ENCODE results near the gene SUSD4. TPM values are rescaled to one million over a fixed set of nuclear protein-coding genes. Genes with fewer than 3 reads are reported as not detected.

SUSD4 gene
- total and polyA plus RNA-seq, 2 of the 4 experiments (the other 2 are of a cell fraction), result 1.8 to 2.7 TPM

DNA sequence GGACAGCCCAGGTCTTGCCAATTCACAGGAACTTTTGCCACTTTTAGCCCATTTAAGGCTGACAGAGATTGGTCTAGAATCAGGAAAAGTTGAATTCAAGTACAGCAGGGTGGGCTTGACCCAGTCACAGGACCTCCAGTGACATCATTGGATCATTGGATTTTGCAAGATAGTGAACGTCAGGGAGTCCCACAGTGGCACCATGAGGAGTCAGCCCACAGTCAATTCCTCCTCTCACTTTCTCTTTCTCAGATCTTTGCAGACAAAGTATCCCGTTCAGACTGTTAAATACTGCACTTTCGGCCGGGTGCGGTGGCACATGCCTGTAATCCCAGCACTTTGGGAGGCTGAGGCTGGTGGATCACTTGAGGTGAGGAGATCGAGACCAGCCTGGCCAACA lies 163.1 kb downstream of the SUSD4 start:
- ChIA-PET POLR2A (ENCODE audit: unreplicated experiment) (no interaction called here), CTCF (no interaction called here)
- Histone ChIP-seq H3K9me1 (ENCODE audit: insufficient read depth, low read length) (no peaks in the 10 kb centered on the region), H2AK5ac (ENCODE audit: low read depth, low read length) (no peak overlapping the region), H3K4me3 (ENCODE audit: insufficient read depth, low read depth, low read length) (no peak overlapping the region), H2BK20ac (ENCODE audit: low read depth, low read length) (no peak overlapping the region), H3K4ac (ENCODE audit: low read depth, low read length) (no peak overlapping the region), H2BK120ac (ENCODE audit: low read depth, low read length) (no peak overlapping the region), H2BK5ac (ENCODE audit: low read depth, low read length, poor library complexity, severe bottlenecking) (no peak overlapping the region), H3K23ac (ENCODE audit: low read depth, low read length) (no peak overlapping the region), H3K4me1 (ENCODE audit: control insufficient read depth, insufficient read depth, low read length) (no peaks in the 10 kb centered on the region), H3K36me3 (ENCODE audit: control insufficient read depth, insufficient read depth, low read length) (no peaks in the 10 kb centered on the region), H4K5ac (ENCODE audit: low read depth, low read length) (no peak overlapping the region), H3K27ac (ENCODE audit: insufficient read depth, low read length) (no peak overlapping the region), H2AFZ (replicated peaks; ENCODE audit: low read length, poor library complexity) (no peak overlapping the region), H4K91ac (ENCODE audit: insufficient read depth, low read depth, low read length) (no peak overlapping the region), H4K20me1 (ENCODE audit: insufficient read depth, low read length) (no peaks in the 10 kb centered on the region), H3K27me3 (ENCODE audit: control insufficient read depth, insufficient read depth, low read length) (peaks cover 4% of the 10 kb centered on the region), H3K9ac (ENCODE audit: low read depth, low read length) (no peak overlapping the region), H3K4me2 (ENCODE audit: low read depth, low read length) (no peak overlapping the region), H2AK9ac (replicated peaks; ENCODE audit: low read depth, low read length, poor library complexity) (no peak overlapping the region), H3K14ac (replicated peaks; ENCODE audit: low read depth, low read length) (no peak overlapping the region), H4K8ac (ENCODE audit: low read depth in 2 of 2, low read length in 2 of 2) (no peak overlapping the region), H3K79me1 (ENCODE audit: low read depth in 1 of 2, low read length in 2 of 2) (no peaks in the 10 kb centered on the region), H3K9me3 (ENCODE audit: control insufficient read depth, insufficient read depth, low read length) (no peaks in the 10 kb centered on the region), H3K18ac (ENCODE audit: low read depth, low read length) (no peak overlapping the region), H3K56ac (ENCODE audit: extremely low read depth, insufficient read depth, low read length) (no peak overlapping the region), H2BK15ac (ENCODE audit: low read depth, low read length) (no peak overlapping the region)
- intact Hi-C loops (cut with micrococcal nuclease), result no loop called here
- dilution Hi-C loops (cut with HindIII; ENCODE audit: low sequenced_read_pairs, unreplicated experiment), result no loop called here
- no TSS peak for BruUV-seq (replicated peaks)
- WGBS, 2 experiments (ENCODE audit: extremely low coverage in 2 of 2, insufficient read length in 1 of 2), result no CpG with 5 or more reads among the region's 6 CpGs
- ATAC-seq (ENCODE audit: low read depth), result no peak
- no peak for TF ChIP-seq NFE2L2 (IDR thresholded peaks at IDR 0.05; ENCODE audit: low read depth, low read length)
- no peak for TF ChIP-seq FOS (IDR thresholded peaks at IDR 0.05; ENCODE audit: low read depth, low read length)
- TF ChIP-seq RFX5 (IDR thresholded peaks at IDR 0.05; ENCODE audit: low read depth, low read length), result no peak
- no peak for TF ChIP-seq MAZ (IDR thresholded peaks at IDR 0.05; ENCODE audit: borderline replicate concordance, low read depth, low read length)
- no peak for TF ChIP-seq CHD1 (IDR thresholded peaks at IDR 0.05; ENCODE audit: low read depth, low read length)
- TF ChIP-seq BHLHE40 (IDR thresholded peaks at IDR 0.05; ENCODE audit: low read depth, low read length), result no peak
- TF ChIP-seq CEBPB (IDR thresholded peaks at IDR 0.05; ENCODE audit: low read depth, low read length), result no peak
- TF ChIP-seq RCOR1 (IDR thresholded peaks at IDR 0.05; ENCODE audit: insufficient replicate concordance, low read length), result no peak
- TF ChIP-seq, protein P1, sequence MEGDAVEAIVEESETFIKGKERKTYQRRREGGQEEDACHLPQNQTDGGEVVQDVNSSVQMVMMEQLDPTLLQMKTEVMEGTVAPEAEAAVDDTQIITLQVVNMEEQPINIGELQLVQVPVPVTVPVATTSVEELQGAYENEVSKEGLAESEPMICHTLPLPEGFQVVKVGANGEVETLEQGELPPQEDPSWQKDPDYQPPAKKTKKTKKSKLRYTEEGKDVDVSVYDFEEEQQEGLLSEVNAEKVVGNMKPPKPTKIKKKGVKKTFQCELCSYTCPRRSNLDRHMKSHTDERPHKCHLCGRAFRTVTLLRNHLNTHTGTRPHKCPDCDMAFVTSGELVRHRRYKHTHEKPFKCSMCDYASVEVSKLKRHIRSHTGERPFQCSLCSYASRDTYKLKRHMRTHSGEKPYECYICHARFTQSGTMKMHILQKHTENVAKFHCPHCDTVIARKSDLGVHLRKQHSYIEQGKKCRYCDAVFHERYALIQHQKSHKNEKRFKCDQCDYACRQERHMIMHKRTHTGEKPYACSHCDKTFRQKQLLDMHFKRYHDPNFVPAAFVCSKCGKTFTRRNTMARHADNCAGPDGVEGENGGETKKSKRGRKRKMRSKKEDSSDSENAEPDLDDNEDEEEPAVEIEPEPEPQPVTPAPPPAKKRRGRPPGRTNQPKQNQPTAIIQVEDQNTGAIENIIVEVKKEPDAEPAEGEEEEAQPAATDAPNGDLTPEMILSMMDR (conservative IDR thresholded peaks at IDR 0.05; ENCODE audit: low read depth, low read length), result no peak
- no peak for TF ChIP-seq SMC3 (IDR thresholded peaks at IDR 0.05; ENCODE audit: low read depth, low read length)
- TF ChIP-seq MAFK (IDR thresholded peaks at IDR 0.05; ENCODE audit: low read depth, low read length), result no peak
- no peak for TF ChIP-seq POLR2A (IDR thresholded peaks at IDR 0.05; ENCODE audit: low read depth, low read length)
- no peak for TF ChIP-seq USF2 (IDR thresholded peaks at IDR 0.05; ENCODE audit: low read depth, low read length)
- TF ChIP-seq, protein P2, sequence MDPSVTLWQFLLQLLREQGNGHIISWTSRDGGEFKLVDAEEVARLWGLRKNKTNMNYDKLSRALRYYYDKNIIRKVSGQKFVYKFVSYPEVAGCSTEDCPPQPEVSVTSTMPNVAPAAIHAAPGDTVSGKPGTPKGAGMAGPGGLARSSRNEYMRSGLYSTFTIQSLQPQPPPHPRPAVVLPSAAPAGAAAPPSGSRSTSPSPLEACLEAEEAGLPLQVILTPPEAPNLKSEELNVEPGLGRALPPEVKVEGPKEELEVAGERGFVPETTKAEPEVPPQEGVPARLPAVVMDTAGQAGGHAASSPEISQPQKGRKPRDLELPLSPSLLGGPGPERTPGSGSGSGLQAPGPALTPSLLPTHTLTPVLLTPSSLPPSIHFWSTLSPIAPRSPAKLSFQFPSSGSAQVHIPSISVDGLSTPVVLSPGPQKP (IDR thresholded peaks at IDR 0.05; ENCODE audit: borderline replicate concordance, low read depth, low read length), result no peak
- TF ChIP-seq MXI1 (IDR thresholded peaks at IDR 0.05; ENCODE audit: borderline replicate concordance, low read depth, low read length), result no peak
- no peak for TF ChIP-seq RAD21 (IDR thresholded peaks at IDR 0.05; ENCODE audit: low read length)
- DNase-seq, result no peak
- in situ Hi-C loops (cut with MboI; ENCODE audit: low sequenced_read_pairs), result no loop called here
